BLaER1 (cell line): Measurements from ENCODE around the gene PARD3.

Source experiments
- H3K27ac ChIP-seq: shearing (Covaris generic); formaldehyde crosslinking; 2 replicates; pipeline ENCODE4 v1.8.1; 2022
- H3K27me3 ChIP-seq: shearing (Covaris generic); formaldehyde crosslinking; 2 replicates; pipeline ENCODE4 v1.8.1; 2022
- H3K36me3 ChIP-seq: shearing (Covaris generic); formaldehyde crosslinking; 2 replicates; pipeline ENCODE4 v1.8.1; 2022
- H3K4me1 ChIP-seq: shearing (Covaris generic); formaldehyde crosslinking; 2 replicates; pipeline ENCODE4 v1.8.1; 2022
- H3K4me2 ChIP-seq: shearing (Covaris generic); formaldehyde crosslinking; 2 replicates; pipeline ENCODE4 v1.8.1; 2022
- H3K4me3 ChIP-seq: shearing (Covaris generic); formaldehyde crosslinking; 2 replicates; pipeline ENCODE4 v1.8.1; 2022
- H3K9ac ChIP-seq: shearing (Covaris generic); formaldehyde crosslinking; 2 replicates; pipeline ENCODE4 v1.8.1; 2022
- H3K9me3 ChIP-seq: shearing (Covaris generic); formaldehyde crosslinking; 2 replicates; pipeline ENCODE4 v1.8.1; 2022
- H4K20me1 ChIP-seq: shearing (Covaris generic); formaldehyde crosslinking; 2 replicates; pipeline ENCODE4 v1.8.1; 2022
- Cebpa-rat ChIP-seq: shearing (Covaris generic); IDR thresholded peaks from 2 replicates; pipeline ENCODE4 v1.8.1; 2022

The PARD3 gene

DNA sequence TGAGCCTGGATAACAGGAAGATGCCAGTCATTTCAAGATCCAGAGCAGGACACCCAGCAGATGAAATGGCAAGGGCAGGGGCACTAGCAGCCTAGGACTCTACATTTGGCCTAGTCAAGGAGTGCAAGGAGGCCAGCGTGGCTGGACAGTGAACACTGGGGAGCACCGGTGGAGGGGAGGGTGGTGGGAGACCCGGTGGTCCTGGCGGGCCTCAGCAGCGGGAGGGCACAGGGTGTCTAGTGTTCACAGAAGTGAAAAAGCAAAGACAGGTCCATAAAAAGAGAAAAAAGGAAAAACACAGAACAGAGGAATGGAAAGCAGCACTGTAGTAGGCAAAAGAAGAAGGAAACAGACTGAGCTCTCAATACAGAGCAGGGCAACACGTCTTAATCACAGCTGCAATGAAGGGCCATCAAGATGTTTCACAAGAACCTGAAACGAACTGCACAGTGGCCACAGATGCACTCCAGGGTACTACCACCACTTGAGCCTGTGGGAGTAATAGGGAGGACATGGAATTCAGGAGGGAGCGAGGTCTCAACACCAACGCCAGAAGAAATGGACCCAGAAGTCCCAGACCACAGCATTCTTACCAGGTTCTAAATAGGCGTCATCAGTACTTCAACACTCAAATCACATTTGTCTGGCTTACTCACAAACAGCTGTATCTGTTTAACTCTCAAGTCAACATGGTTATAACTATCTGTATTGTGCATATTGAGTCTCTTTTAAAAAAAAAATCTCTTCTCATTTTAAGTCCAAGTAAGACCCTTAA is 573.7 kb downstream of the PARD3 start:
- no peak overlapping the region for H3K27ac ChIP-seq
- no peak overlapping the region for H3K9ac ChIP-seq
- H3K4me1 ChIP-seq: peaks cover 28% of the 10 kb centered on the region
- no peaks in the 10 kb centered on the region for H3K9me3 ChIP-seq
- H3K36me3 ChIP-seq: no peaks in the 10 kb centered on the region
- no peak for TF ChIP-seq Cebpa-rat
- no peaks in the 10 kb centered on the region for H3K27me3 ChIP-seq
- H4K20me1 ChIP-seq: no peaks in the 10 kb centered on the region
- no peak overlapping the region for H3K4me3 ChIP-seq
- no peak overlapping the region for H3K4me2 ChIP-seq

DNA sequence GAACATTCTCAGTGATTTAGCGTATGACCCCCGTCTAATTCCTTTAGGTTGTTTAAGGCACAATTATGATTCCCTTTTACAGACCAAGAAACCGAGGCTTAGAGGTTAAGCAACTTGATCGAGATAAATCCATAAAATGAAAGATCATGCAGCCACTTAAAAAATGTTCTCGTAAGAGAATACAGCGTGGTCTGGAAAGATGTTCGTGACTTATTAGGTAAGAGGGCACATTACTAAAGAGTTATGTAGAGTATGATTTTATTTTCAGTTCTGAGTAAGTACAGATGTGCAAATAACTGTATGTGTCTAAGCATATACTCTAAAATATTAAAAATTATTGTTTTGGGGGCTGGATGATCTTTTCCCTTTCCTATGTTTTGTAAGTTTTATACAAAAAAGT is 575.1 kb downstream of the PARD3 start:
- Histone ChIP-seq H3K4me1 (peaks cover 35% of the 10 kb centered on the region), H4K20me1 (no peaks in the 10 kb centered on the region), H3K27ac (no peak overlapping the region), H3K36me3 (no peaks in the 10 kb centered on the region), H3K4me3 (no peak overlapping the region), H3K9me3 (no peaks in the 10 kb centered on the region), H3K4me2 (no peak overlapping the region), H3K27me3 (no peaks in the 10 kb centered on the region), H3K9ac (no peak overlapping the region)
- no peak for TF ChIP-seq Cebpa-rat

DNA sequence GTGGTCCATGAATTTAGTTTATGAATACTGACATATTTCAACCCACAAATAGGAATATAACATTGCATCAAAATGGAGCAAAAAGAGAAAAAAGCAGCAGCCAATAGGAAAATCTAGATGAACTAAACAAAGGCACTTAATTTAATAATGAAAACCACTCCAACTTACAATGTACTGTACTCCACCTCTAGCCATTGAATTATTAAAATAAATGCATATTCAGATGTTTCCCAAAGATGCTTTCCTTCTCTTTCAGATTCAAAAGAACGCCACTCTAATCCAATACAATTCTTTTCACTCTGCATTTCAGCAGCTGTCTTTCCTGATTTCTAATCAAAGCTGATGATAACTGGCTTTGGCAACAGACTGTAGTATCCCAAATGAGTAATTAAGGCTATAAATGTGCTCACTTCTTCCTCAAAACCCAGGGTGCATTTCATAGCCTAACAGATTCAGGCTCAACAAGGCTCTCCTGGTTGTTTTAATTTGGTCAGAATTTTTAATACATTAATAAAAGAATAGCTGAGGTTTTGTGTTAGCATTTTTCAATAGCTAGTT is 577.1 kb downstream of the PARD3 start:
- Histone ChIP-seq H3K27ac (no peak overlapping the region), H3K27me3 (no peaks in the 10 kb centered on the region), H3K4me1 (peaks cover 29% of the 10 kb centered on the region), H4K20me1 (no peaks in the 10 kb centered on the region), H3K36me3 (no peaks in the 10 kb centered on the region), H3K4me3 (no peak overlapping the region), H3K9ac (no peak overlapping the region), H3K9me3 (no peaks in the 10 kb centered on the region), H3K4me2 (peak overlapping the region; percentile 56)
- TF ChIP-seq Cebpa-rat: no peak

DNA sequence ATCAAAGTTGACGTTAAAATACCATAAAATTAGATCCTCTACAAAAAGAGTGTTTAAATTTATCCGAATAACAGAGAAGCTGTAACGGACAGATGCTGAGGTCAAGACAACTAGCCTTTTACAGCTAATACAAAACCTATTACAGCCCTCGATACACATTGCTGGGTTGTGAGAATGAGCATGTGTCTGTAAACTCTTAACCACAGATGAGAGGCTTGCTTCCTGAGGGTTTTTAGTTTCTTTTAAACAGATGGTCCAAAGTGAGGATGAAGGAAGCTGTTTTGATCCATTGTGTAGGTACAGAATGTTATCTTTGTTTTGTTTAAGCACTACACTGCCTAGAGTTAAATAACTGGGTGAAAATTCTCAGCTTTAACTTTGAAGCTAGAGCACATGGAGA is 578.2 kb downstream of the PARD3 start:
- Histone ChIP-seq H3K4me3 (no peak overlapping the region), H3K9me3 (no peaks in the 10 kb centered on the region), H3K27ac (no peak overlapping the region), H3K9ac (no peak overlapping the region), H3K4me2 (peak overlapping the region; percentile 56), H3K4me1 (peaks cover 29% of the 10 kb centered on the region), H4K20me1 (no peaks in the 10 kb centered on the region), H3K27me3 (no peaks in the 10 kb centered on the region), H3K36me3 (no peaks in the 10 kb centered on the region)
- no peak for TF ChIP-seq Cebpa-rat

DNA sequence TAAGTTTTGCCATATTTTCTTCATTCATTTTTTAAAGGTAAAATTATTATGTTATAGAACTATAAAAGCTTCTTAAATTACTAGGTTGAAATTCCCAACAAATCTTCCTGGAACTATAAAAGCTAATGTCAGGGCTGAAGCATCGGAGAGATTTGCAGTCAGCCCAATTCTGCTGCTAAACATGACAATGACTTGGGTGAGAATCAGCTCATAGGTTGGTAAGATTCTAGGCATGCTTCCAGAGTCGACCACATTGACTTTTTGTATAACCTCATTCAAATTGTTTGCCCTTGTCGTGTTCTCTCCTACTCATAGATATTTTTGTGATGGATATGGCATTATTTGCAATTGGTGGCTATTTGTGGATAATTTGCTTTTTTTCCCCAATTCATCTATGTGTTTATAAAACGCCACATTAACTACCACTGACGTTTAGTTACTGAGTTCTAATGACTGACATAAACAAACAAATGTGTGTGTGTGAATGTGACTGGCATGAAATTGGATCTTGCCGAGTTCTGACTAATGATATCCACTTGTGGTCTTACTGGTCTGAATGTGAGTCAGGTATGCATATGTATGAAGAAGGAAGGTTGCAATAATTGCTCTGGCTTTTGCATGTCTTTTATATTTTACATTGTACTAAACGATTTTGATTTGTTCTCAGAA is 579.8 kb downstream of the PARD3 start:
- Histone ChIP-seq H3K4me3 (no peak overlapping the region), H3K27ac (no peak overlapping the region)
- no peak for TF ChIP-seq Cebpa-rat

DNA sequence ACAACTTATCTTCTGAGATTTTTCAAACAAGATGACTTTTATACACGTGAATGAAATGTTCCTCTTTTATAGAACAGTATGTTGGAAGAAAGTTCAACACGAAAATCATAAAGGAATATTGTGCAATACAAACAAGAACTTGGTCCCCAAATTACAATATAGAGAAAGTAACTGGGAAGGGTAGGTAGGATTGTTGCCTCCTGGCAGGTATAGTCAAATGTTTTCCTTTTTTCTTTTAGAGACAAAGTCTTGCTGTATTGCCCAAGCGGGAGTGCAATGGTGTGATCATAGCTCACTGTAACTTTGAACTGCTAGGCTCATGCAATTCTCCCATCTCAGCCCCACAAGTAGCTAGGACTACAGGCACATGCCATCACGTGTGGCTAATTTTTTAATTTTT is 582.6 kb downstream of the PARD3 start:
- Histone ChIP-seq H3K4me1 (peaks cover 29% of the 10 kb centered on the region), H3K36me3 (no peaks in the 10 kb centered on the region), H4K20me1 (no peaks in the 10 kb centered on the region), H3K4me2 (no peak overlapping the region), H3K4me3 (no peak overlapping the region), H3K27ac (no peak overlapping the region), H3K27me3 (no peaks in the 10 kb centered on the region), H3K9me3 (peaks cover under 1% of the 10 kb centered on the region), H3K9ac (no peak overlapping the region)
- peak; percentile 54; the same call in 1 of the 2 replicates for TF ChIP-seq Cebpa-rat

More for the DNA sequence above, 579.8 kb downstream of the PARD3 start:
- H3K27me3 ChIP-seq: no peaks in the 10 kb centered on the region
- H4K20me1 ChIP-seq: no peaks in the 10 kb centered on the region
- H3K4me2 ChIP-seq: no peak overlapping the region
- H3K9ac ChIP-seq: no peak overlapping the region
- H3K9me3 ChIP-seq: no peaks in the 10 kb centered on the region
- H3K4me1 ChIP-seq: peaks cover 22% of the 10 kb centered on the region
- no peaks in the 10 kb centered on the region for H3K36me3 ChIP-seq

DNA sequence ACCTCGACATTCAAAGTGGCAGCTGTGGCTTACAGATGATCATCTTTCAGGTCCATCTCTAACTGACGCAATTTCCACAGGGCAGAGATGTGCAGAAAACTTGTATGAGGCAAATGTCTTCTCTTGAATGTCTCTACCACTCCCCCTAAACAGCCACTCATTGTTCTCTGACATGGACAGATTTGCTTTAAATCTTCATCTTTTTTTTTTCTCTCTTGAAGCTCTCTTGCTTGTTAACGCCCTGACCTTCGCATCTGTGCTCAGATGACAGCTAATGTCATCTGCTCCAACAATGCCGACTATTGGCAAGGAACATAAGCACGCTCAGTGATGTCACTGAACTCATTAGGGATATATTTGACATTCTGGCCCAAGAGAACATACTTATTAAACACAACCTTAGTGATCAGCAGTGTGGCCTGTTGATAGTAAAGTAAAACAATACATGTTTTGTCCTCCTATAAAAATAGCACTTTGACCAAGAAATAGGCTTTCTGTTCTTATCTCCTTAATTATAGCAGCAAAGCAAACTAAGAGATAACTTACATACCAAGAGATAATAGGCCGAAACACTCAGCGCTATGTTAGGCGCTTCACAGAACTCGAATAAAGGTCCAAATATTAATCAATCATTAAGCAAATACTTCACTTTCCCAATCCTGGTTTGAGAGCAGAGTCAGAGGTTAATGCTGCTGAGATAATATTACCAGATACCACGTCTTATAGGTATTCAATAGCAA is 583.5 kb downstream of the PARD3 start:
- Histone ChIP-seq H3K4me2 (no peak overlapping the region), H4K20me1 (no peaks in the 10 kb centered on the region), H3K9me3 (peaks cover 8% of the 10 kb centered on the region), H3K4me1 (peaks cover 20% of the 10 kb centered on the region), H3K27me3 (no peaks in the 10 kb centered on the region), H3K9ac (no peak overlapping the region), H3K4me3 (no peak overlapping the region), H3K36me3 (0 out of 2 replicates have a peak, but pooled peaks cover 3% of the 10 kb centered on the region), H3K27ac (no peak overlapping the region)
- no peak for TF ChIP-seq Cebpa-rat

DNA sequence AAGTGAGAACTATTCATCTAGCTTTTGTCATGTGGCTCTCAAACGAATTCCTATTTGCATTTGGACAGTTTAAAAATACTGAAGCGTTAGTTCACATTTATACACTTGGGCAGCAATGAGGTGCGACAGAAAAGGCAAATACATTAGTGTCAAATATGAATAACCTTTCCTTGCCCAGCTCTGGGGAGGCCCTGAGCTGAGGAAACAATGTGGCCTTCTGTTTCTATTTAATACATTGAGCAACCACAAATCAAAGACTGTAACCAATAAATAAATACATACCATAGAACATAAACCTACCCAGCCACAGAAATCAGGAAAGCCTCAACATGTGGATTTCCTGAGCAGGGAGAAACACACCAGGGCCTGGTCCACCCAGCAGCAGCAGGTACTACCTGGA is 585.2 kb downstream of the PARD3 start:
- Histone ChIP-seq H3K27me3 (no peaks in the 10 kb centered on the region), H3K9me3 (peaks cover 8% of the 10 kb centered on the region), H3K9ac (no peak overlapping the region), H3K36me3 (0 out of 2 replicates have a peak, but pooled peaks cover 3% of the 10 kb centered on the region), H3K4me3 (no peak overlapping the region), H3K4me1 (peaks cover 12% of the 10 kb centered on the region), H3K27ac (no peak overlapping the region), H3K4me2 (0 out of 2 replicates have a peak overlapping the region, but pooled peaks have one; percentile 7), H4K20me1 (no peaks in the 10 kb centered on the region)
- TF ChIP-seq Cebpa-rat: no peak

DNA sequence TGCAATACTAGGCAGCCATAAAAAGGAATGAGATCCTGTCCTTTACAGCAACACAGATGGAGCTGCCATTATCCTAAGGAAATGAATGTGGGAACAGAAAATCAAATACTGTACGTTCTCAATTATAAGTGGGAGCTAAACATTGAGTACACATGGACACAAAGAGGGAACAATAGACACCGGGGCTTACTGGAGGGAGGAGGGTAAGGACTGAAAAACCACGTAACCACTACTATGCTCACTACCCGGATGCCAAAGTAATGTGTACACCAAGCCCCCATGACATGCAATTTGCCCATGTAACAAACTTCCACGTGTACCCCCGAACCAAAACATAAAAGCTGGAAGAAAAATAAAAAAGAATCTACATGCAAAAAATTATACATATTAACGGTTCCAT is 587.0 kb downstream of the PARD3 start:
- Histone ChIP-seq H3K27ac (no peak overlapping the region), H3K27me3 (no peaks in the 10 kb centered on the region)

More for the DNA sequence above, 587.0 kb downstream of the PARD3 start:
- H4K20me1 ChIP-seq: no peaks in the 10 kb centered on the region
- no peak for TF ChIP-seq Cebpa-rat
- no peak overlapping the region for H3K4me2 ChIP-seq
- peaks cover 12% of the 10 kb centered on the region for H3K4me1 ChIP-seq
- H3K9ac ChIP-seq: no peak overlapping the region
- no peak overlapping the region for H3K4me3 ChIP-seq
- H3K9me3 ChIP-seq: peaks cover 8% of the 10 kb centered on the region
- 0 out of 2 replicates have a peak, but pooled peaks cover 3% of the 10 kb centered on the region for H3K36me3 ChIP-seq
